Loucy (cell line): ENCODE results near the gene CER1.

Source experiments
- H2AFZ ChIP-seq: fragments of 200-600 bp; sonication (generic); 2 replicates; pipeline ENCODE4 v1.6.0; 2016; ENCODE audit warnings: antibody characterized with exemption, mild to moderate bottlenecking, low read length, moderate library complexity
- H3F3A ChIP-seq: fragments of 200-600 bp; 2 replicates; pipeline ENCODE4 v1.6.0; 2016; ENCODE audit warnings: antibody characterized with exemption, low read depth, mild to moderate bottlenecking
- H3K27me3 ChIP-seq: fragments of 200-600 bp; sonication (generic); 2 replicates; pipeline ENCODE4 v1.6.1; 2014; ENCODE audit warnings: low read length, mild to moderate bottlenecking; ENCODE audit not compliant: insufficient read depth, poor library complexity, severe bottlenecking
- H3K36me3 ChIP-seq: fragments of 200-600 bp; sonication (generic); 2 replicates; pipeline ENCODE4 v1.6.1; 2016; ENCODE audit warnings: low read length; ENCODE audit not compliant: insufficient read depth
- H3K4me1 ChIP-seq: fragments of 200-600 bp; sonication (generic); 2 replicates; pipeline ENCODE4 v1.5.1; 2014; ENCODE audit warnings: low read length, mild to moderate bottlenecking; ENCODE audit not compliant: insufficient read depth, poor library complexity, severe bottlenecking
- H3K4me2 ChIP-seq: fragments of 200-600 bp; sonication (generic); 2 replicates; pipeline ENCODE4 v1.6.0; 2014; ENCODE audit warnings: antibody characterized with exemption, low read length, low read depth, mild to moderate bottlenecking; ENCODE audit not compliant: poor library complexity, severe bottlenecking
- H3K4me3 ChIP-seq: fragments of 200-600 bp; sonication (generic); 2 replicates; pipeline ENCODE4 v1.5.1; 2014; ENCODE audit warnings: low read length, mild to moderate bottlenecking, mixed read lengths; ENCODE audit not compliant: poor library complexity, severe bottlenecking
- H3K79me2 ChIP-seq: fragments of 200-600 bp; sonication (generic); 2 replicates; pipeline ENCODE4 v1.6.1; 2014; ENCODE audit warnings: low read length; ENCODE audit not compliant: insufficient read depth
- H3K9ac ChIP-seq: fragments of 200-600 bp; sonication (generic); 2 replicates; pipeline ENCODE4 v1.6.0; 2014; ENCODE audit warnings: mild to moderate bottlenecking, low read depth, low read length, moderate library complexity; ENCODE audit not compliant: poor library complexity, severe bottlenecking
- H3K9me2 ChIP-seq: fragments of 200-600 bp; sonication (generic); replicated peaks from 2 replicates; pipeline ENCODE4 v1.6.1; 2016; ENCODE audit warnings: low read depth, low read length, mixed read lengths
- H3K9me3 ChIP-seq: fragments of 200-600 bp; sonication (generic); 2 replicates; pipeline ENCODE4 v1.6.1; 2014; ENCODE audit warnings: mild to moderate bottlenecking, antibody characterized with exemption, low read length, low read depth; ENCODE audit not compliant: insufficient read depth
- H4K20me1 ChIP-seq: fragments of 200-600 bp; sonication (generic); 2 replicates; pipeline ENCODE4 v1.6.0; 2014; ENCODE audit warnings: antibody characterized with exemption, low read length, mild to moderate bottlenecking; ENCODE audit not compliant: insufficient read depth, poor library complexity, severe bottlenecking
- CTCF ChIP-seq: fragments of 200-600 bp; sonication (generic); conservative IDR thresholded peaks from 2 replicates; pipeline ENCODE4 v1.5.1; 2014; ENCODE audit warnings: mild to moderate bottlenecking, antibody characterized with exemption, low read length
- EZH2phosphoT487 ChIP-seq: fragments of 200-600 bp; IDR thresholded peaks from 2 replicates; pipeline ENCODE4 v1.6.1; 2018; ENCODE audit warnings: antibody characterized with exemption, mild to moderate bottlenecking, moderate library complexity, borderline replicate concordance

The CER1 gene

GRCh38 chr9:14748373-14748772, 25.8 kb upstream of the CER1 start:
- no peaks in the 10 kb centered on the region for H4K20me1 ChIP-seq
- H3K36me3 ChIP-seq: no peaks in the 10 kb centered on the region
- no peak overlapping the region for H2AFZ ChIP-seq
- no peaks in the 10 kb centered on the region for H3K4me1 ChIP-seq
- no peaks in the 10 kb centered on the region for H3K9me2 ChIP-seq
- H3K4me2 ChIP-seq: no peak overlapping the region
- H3K27me3 ChIP-seq: no peaks in the 10 kb centered on the region
- H3K4me3 ChIP-seq: no peak overlapping the region
- H3K9ac ChIP-seq: no peak overlapping the region
- TF ChIP-seq EZH2phosphoT487 (no peak), CTCF (no peak)
- no peaks in the 10 kb centered on the region for H3K79me2 ChIP-seq
- H3F3A ChIP-seq: no peaks in the 10 kb centered on the region
- no peaks in the 10 kb centered on the region for H3K9me3 ChIP-seq

- Histone ChIP-seq H2AFZ (no peak overlapping the region), H3F3A (no peaks in the 10 kb centered on the region), H3K4me2 (no peak overlapping the region), H3K4me3 (no peak overlapping the region), H4K20me1 (no peaks in the 10 kb centered on the region), H3K27me3 (no peaks in the 10 kb centered on the region), H3K79me2 (no peaks in the 10 kb centered on the region), H3K9me2 (no peaks in the 10 kb centered on the region), H3K36me3 (no peaks in the 10 kb centered on the region), H3K9ac (no peak overlapping the region), H3K9me3 (no peaks in the 10 kb centered on the region), H3K4me1 (no peaks in the 10 kb centered on the region)
- TF ChIP-seq EZH2phosphoT487 (no peak), CTCF (no peak)
Observed at GRCh38 chr9:14747111-14747510, 24.6 kb upstream of the CER1 start.

- H3K36me3 ChIP-seq: no peaks in the 10 kb centered on the region
- H3K27me3 ChIP-seq: no peaks in the 10 kb centered on the region
- H3F3A ChIP-seq: no peaks in the 10 kb centered on the region
- TF ChIP-seq CTCF (no peak), EZH2phosphoT487 (no peak)
- H3K9me2 ChIP-seq: no peaks in the 10 kb centered on the region
- H3K4me2 ChIP-seq: no peak overlapping the region
- H3K4me1 ChIP-seq: no peaks in the 10 kb centered on the region
- H4K20me1 ChIP-seq: no peaks in the 10 kb centered on the region
- no peaks in the 10 kb centered on the region for H3K79me2 ChIP-seq
- no peak overlapping the region for H3K9ac ChIP-seq
- no peaks in the 10 kb centered on the region for H3K9me3 ChIP-seq
- no peak overlapping the region for H2AFZ ChIP-seq
- H3K4me3 ChIP-seq: no peak overlapping the region
Observed at GRCh38 chr9:14746626-14747025, 24.1 kb upstream of the CER1 start.
